Testis (tissue), 3 donors: ENCODE data around the gene SLC24A3. TPM values are rescaled to one million over a fixed set of nuclear protein-coding genes. Genes with fewer than 3 reads are reported as not detected.

Experiments used
- DNase-seq: peaks from one replicate; pipeline ENCODE4 v3.0.0-alpha.2; 2019
- H3K27ac ChIP-seq, 2 donors: fragments of 200-600 bp; sonication (generic); one replicate each; pipeline ENCODE4 v1.5.1; 2019
- H3K27me3 ChIP-seq: fragments of 200-600 bp; sonication (generic); one replicate; pipeline ENCODE4 v1.5.1; 2019
- H3K36me3 ChIP-seq: fragments of 200-600 bp; sonication (generic); one replicate; pipeline ENCODE4 v1.5.1; 2017; ENCODE audit warnings: low read depth; ENCODE audit errors: missing control alignments
- H3K4me1 ChIP-seq: fragments of 200-600 bp; sonication (generic); one replicate; pipeline ENCODE4 v1.5.1; 2019
- H3K4me3 ChIP-seq, 2 donors: fragments of 200-600 bp; sonication (generic); one replicate each; pipeline ENCODE4 v1.5.1; 2017 to 2019
- H3K9me3 ChIP-seq: fragments of 200-600 bp; sonication (generic); one replicate; pipeline ENCODE4 v1.5.1; 2017
- POLR2A ChIP-seq: fragments of 450-650 bp; IDR thresholded peaks from one replicate; pipeline ENCODE4 v1.6.1; 2017; ENCODE audit warnings: antibody characterized with exemption, mild to moderate bottlenecking, moderate library complexity
- WGBS, 2 donors: methylation state at CpG; one replicate each; pipeline ENCODE4 v1.1.5; 2018; 5-methylcytosine and 5-hydroxymethylcytosine counted together
- intact Hi-C: fragments of 100-400 bp; cut with DNase I; formaldehyde crosslinking; loops from one replicate; pipeline ENCODE4 v1.15.1; 2023; ENCODE audit warnings: low total_unique reads
- polyA plus RNA-seq: library from polyadenylated mRNA; stranded (reverse); fragments of 350-450 nt; fragmentation: Illumina TruSeq; extraction: RNeasy Lipid Tissue Mini Kit (QIAGEN cat#74804); gene quantifications from one replicate; pipeline ENCODE4 v1.2.3, GENCODE V29; 2014; ENCODE audit warnings: low read depth, low replicate concordance; ENCODE audit not compliant: insufficient read depth
- total RNA-seq, 2 donors: library from RNA; depleted of rRNA; stranded (reverse); fragments of >200 nt; gene quantifications; one replicate each; pipeline ENCODE4 v1.2.3, GENCODE V29; 2016
- TF ChIP-seq, protein P1 (sequence below), 3 experiments: fragments of 450-650 bp in 2 of 3; fragments of 200-600 bp in 1 of 3; sonication (generic) in 1 of 3; IDR thresholded peaks; one replicate each; pipeline ENCODE4 v1.5.1; 2016 to 2019; ENCODE audit warnings: antibody characterized with exemption in 3 of 3, mild to moderate bottlenecking in 2 of 3, moderate library complexity in 1 of 3

Gene SLC24A3
- total and polyA plus RNA-seq, 3 donors from 2014 or later: 2.4 to 4.5 (median 3.8) TPM

DNA sequence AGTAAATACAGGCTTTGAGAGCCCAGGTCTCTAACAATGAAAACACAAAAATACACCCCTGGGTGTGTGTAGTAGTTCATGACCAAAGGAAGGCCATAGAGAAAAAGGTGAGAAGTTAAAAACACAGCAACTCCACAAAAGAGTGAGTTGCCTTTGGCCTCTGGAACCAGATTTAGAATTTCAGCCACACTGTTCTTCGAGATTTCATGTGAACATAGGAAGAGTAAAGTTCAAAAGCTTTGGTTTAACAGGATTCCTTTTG, 502.1 kb downstream of the SLC24A3 start:
- intact Hi-C loops: no loop called here
- Histone ChIP-seq H3K36me3 (no peaks in the 10 kb centered on the region), H3K9me3 (no peaks in the 10 kb centered on the region), H3K4me3 (no peak overlapping the region), H3K27me3 (no peaks in the 10 kb centered on the region), H3K4me1 (peaks cover 4% of the 10 kb centered on the region), H3K27ac (no peak overlapping the region)
- WGBS, 2 donors: 87 to 91% methylated on average over 1 of the region's 1 CpG
- TF ChIP-seq, protein P1, sequence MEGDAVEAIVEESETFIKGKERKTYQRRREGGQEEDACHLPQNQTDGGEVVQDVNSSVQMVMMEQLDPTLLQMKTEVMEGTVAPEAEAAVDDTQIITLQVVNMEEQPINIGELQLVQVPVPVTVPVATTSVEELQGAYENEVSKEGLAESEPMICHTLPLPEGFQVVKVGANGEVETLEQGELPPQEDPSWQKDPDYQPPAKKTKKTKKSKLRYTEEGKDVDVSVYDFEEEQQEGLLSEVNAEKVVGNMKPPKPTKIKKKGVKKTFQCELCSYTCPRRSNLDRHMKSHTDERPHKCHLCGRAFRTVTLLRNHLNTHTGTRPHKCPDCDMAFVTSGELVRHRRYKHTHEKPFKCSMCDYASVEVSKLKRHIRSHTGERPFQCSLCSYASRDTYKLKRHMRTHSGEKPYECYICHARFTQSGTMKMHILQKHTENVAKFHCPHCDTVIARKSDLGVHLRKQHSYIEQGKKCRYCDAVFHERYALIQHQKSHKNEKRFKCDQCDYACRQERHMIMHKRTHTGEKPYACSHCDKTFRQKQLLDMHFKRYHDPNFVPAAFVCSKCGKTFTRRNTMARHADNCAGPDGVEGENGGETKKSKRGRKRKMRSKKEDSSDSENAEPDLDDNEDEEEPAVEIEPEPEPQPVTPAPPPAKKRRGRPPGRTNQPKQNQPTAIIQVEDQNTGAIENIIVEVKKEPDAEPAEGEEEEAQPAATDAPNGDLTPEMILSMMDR (IDR thresholded peaks at IDR 0.05): no peak
- no peak for TF ChIP-seq POLR2A
- DNase-seq: no peak

GRCh38 chr20:19715986-19716385, 503.5 kb downstream of the SLC24A3 start:
- TF ChIP-seq POLR2A: no peak
- TF ChIP-seq, protein P1 (IDR thresholded peaks at IDR 0.05): no peak
- 97% methylated on average over 3 of the region's 3 CpGs for WGBS, 2 donors
- intact Hi-C loops: no loop called here
- Histone ChIP-seq H3K27ac (no peak overlapping the region), H3K9me3 (no peaks in the 10 kb centered on the region), H3K27me3 (no peaks in the 10 kb centered on the region), H3K4me1 (no peaks in the 10 kb centered on the region), H3K4me3 (no peak overlapping the region), H3K36me3 (no peaks in the 10 kb centered on the region)
- DNase-seq: no peak

- H3K9me3 ChIP-seq: no peaks in the 10 kb centered on the region
- H3K27me3 ChIP-seq: no peaks in the 10 kb centered on the region
- TF ChIP-seq, protein P1 (IDR thresholded peaks at IDR 0.05): no peak
- no peak for TF ChIP-seq POLR2A
- H3K36me3 ChIP-seq: no peaks in the 10 kb centered on the region
- H3K27ac ChIP-seq: no peak overlapping the region
- intact Hi-C loops: no loop called here
- no peaks in the 10 kb centered on the region for H3K4me1 ChIP-seq
- 84 to 88% methylated on average over 3 of the region's 3 CpGs for WGBS, 2 donors
- no peak for DNase-seq
- H3K4me3 ChIP-seq: no peak overlapping the region
Observed at GRCh38 chr20:19718880-19719279, 506.4 kb downstream of the SLC24A3 start.

DNA sequence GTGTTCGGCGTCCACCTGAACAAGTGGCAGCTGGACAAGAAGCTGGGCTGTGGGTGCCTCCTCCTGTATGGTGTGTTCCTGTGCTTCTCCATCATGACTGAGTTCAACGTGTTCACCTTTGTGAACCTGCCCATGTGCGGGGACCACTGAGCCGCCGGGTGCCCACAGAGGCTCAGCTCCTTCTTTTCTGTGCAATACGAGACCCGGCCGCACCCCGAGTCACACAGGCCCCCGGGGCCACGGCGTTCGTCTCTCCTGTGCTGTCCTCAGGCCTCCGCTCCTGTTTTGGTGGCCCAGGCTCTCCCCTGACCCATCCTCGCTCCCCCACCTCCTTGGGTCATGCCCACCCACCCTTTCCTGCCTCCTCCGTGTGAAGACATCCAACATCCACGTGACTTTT, 508.5 kb downstream of the SLC24A3 start:
- H3K9me3 ChIP-seq: no peaks in the 10 kb centered on the region
- no peaks in the 10 kb centered on the region for H3K36me3 ChIP-seq
- no peaks in the 10 kb centered on the region for H3K4me1 ChIP-seq
- no peak for DNase-seq
- no peak overlapping the region for H3K27ac ChIP-seq
- 84 to 92% methylated on average over 9 to 18 of the region's 18 CpGs for WGBS, 2 donors
- no peaks in the 10 kb centered on the region for H3K27me3 ChIP-seq
- H3K4me3 ChIP-seq: no peak overlapping the region
- TF ChIP-seq POLR2A: no peak
- intact Hi-C loops: no loop called here

DNA sequence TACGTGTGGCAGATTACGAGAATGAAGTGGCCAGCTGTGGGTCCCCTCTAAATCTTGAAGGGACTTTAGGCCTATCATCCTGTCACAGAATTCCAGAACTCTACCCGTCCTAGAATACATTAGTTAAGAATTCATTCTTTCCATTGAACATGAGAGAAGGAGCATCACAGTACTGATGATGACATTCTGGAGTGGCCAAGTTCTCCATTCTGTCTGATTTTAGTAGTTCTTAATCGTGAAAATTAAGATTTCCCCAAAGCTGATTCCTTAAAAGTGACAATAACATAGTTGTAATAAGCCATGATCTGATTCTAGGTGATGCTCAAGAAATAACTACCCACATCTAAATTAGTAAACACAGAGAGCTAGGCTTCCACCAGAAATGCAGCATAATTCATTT, 510.6 kb downstream of the SLC24A3 start:
- no peak overlapping the region for H3K27ac ChIP-seq
- no peak overlapping the region for H3K4me3 ChIP-seq
- intact Hi-C loops: no loop called here
- TF ChIP-seq, protein P1 (IDR thresholded peaks at IDR 0.05): no peak
- no peak for TF ChIP-seq POLR2A
- no peaks in the 10 kb centered on the region for H3K27me3 ChIP-seq
- H3K36me3 ChIP-seq: no peaks in the 10 kb centered on the region
- no peaks in the 10 kb centered on the region for H3K4me1 ChIP-seq
- no peak for DNase-seq
- 91 to 97% methylated on average over 4 of the region's 4 CpGs for WGBS, 2 donors
- no peaks in the 10 kb centered on the region for H3K9me3 ChIP-seq
